ENCODE data around the gene CAMTA1.
A peak's percentile ranks its signal among the peaks of the same experiment; 100 is the strongest.

Gene CAMTA1

GRCh38 chr1:7513081-7513480 is 727.8 kb downstream of the CAMTA1 start:
- ATAC-seq = no peak
- TF ChIP-seq POU6F1 (CRISPR knock-in tag; IDR thresholded peaks at IDR 0.05; ENCODE audit: borderline replicate concordance, low read depth) = no peak
- no peak for TF ChIP-seq CSDC2 (CRISPR knock-in tag; IDR thresholded peaks at IDR 0.05)
- no peak for TF ChIP-seq ZFP3 (CRISPR knock-in tag; IDR thresholded peaks at IDR 0.05)
- no peak for TF ChIP-seq GLIS3 (CRISPR knock-in tag; IDR thresholded peaks at IDR 0.05)
- no peak for TF ChIP-seq OSR1 (CRISPR knock-in tag; IDR thresholded peaks at IDR 0.05)
- TF ChIP-seq ZNF70 (CRISPR knock-in tag; IDR thresholded peaks at IDR 0.05) = no peak
- no peak for TF ChIP-seq PPARA (CRISPR knock-in tag; IDR thresholded peaks at IDR 0.05; ENCODE audit: borderline replicate concordance)
- TF ChIP-seq ZNF565 (CRISPR knock-in tag; conservative IDR thresholded peaks at IDR 0.05; ENCODE audit: low read depth) = no peak
- TF ChIP-seq ZFP30 (CRISPR knock-in tag; IDR thresholded peaks at IDR 0.05) = no peak
- TF ChIP-seq BACH2 (CRISPR knock-in tag; IDR thresholded peaks at IDR 0.05; ENCODE audit: borderline replicate concordance) = no peak
- no peak for TF ChIP-seq ESRRG (CRISPR knock-in tag; IDR thresholded peaks at IDR 0.05)
- no peak for TF ChIP-seq CREB5 (CRISPR knock-in tag; IDR thresholded peaks at IDR 0.05; ENCODE audit: low read depth)
- no peak for TF ChIP-seq PATZ1 (CRISPR knock-in tag; IDR thresholded peaks at IDR 0.05; ENCODE audit: borderline replicate concordance)

GRCh38 chr1:7515175-7515574 is 729.9 kb downstream of the CAMTA1 start:
- ATAC-seq = no peak

GRCh38 chr1:7515904-7516303 is 730.6 kb downstream of the CAMTA1 start:
- TF ChIP-seq ZFP30 (CRISPR knock-in tag; IDR thresholded peaks at IDR 0.05) (no peak), ISL1 (CRISPR knock-in tag; IDR thresholded peaks at IDR 0.05) (no peak), CSRNP3 (CRISPR knock-in tag; IDR thresholded peaks at IDR 0.05) (no peak)
- ATAC-seq = no peak

More at GRCh38 chr1:7515175-7515574, 729.9 kb downstream of the CAMTA1 start:
- TF ChIP-seq RARB (CRISPR knock-in tag; IDR thresholded peaks at IDR 0.05) = no peak
- TF ChIP-seq GLIS3 (CRISPR knock-in tag; IDR thresholded peaks at IDR 0.05) = no peak
- no peak for TF ChIP-seq TSHZ2 (CRISPR knock-in tag; IDR thresholded peaks at IDR 0.05)
- TF ChIP-seq SNAI2 (CRISPR knock-in tag; IDR thresholded peaks at IDR 0.05) = no peak
- no peak for TF ChIP-seq ZNF70 (CRISPR knock-in tag; IDR thresholded peaks at IDR 0.05)

- peak; percentile 75 for ATAC-seq
- no peak for TF ChIP-seq CREB5 (CRISPR knock-in tag; IDR thresholded peaks at IDR 0.05; ENCODE audit: low read depth)
- no peak for TF ChIP-seq ZFP30 (CRISPR knock-in tag; IDR thresholded peaks at IDR 0.05)
- no peak for TF ChIP-seq BACH2 (CRISPR knock-in tag; IDR thresholded peaks at IDR 0.05; ENCODE audit: borderline replicate concordance)
- no peak for TF ChIP-seq ESRRG (CRISPR knock-in tag; IDR thresholded peaks at IDR 0.05)
- no peak for TF ChIP-seq OSR1 (CRISPR knock-in tag; IDR thresholded peaks at IDR 0.05)
Observed at GRCh38 chr1:7516341-7516740, 731.1 kb downstream of the CAMTA1 start.
